CD4-positive, alpha-beta T cell (primary cell): ENCODE results near the gene LRP1B. TPM values are rescaled to one million over a fixed set of nuclear protein-coding genes. Genes with fewer than 3 reads are reported as not detected.

Experiments used
- ATAC-seq: fragments of 200-7000 bp; cut with Tn5 transposase; one replicate; pipeline ENCODE4 v1.10.0; 2022; ENCODE audit warnings: mild to moderate bottlenecking; ENCODE audit not compliant: poor library complexity
- CTCF ChIA-PET: fragments of 350-600 bp; sonication (Branson Sonifier 250); formaldehyde crosslinking; loops from one replicate; lab custom pipeline; 2021; ENCODE audit warnings: antibody characterized with exemption, inconsistent platforms; lab: Charles Lee
- POLR2A ChIA-PET: fragments of 350-600 bp; sonication (Branson Sonifier 250); formaldehyde crosslinking; loops from one replicate; lab custom pipeline; 2021; ENCODE audit warnings: antibody characterized with exemption, inconsistent platforms; lab: Charles Lee
- DNase-seq, 14 experiments: peaks; one replicate each; pipeline ENCODE4 v3.0.0-alpha.2; 2013 to 2020; ENCODE audit warnings: mixed read lengths in 2 of 14
- H3K27ac ChIP-seq, 2 donors: one replicate each; pipeline versions ENCODE4 v1.5.1 to v1.7.0; 2013; ENCODE audit warnings: low read length in 2 of 2, low read depth in 1 of 2, mild to moderate bottlenecking in 1 of 2
- H3K27me3 ChIP-seq, 2 experiments: 1 replicate in 1 of 2; 2 replicates in 1 of 2; pipeline versions ENCODE4 v1.6.1 to v1.7.0; 2013; ENCODE audit warnings: low read length in 2 of 2, control low read depth in 1 of 2, mild to moderate bottlenecking in 1 of 2, moderate library complexity in 1 of 2; ENCODE audit not compliant: insufficient read depth in 2 of 2, control insufficient read depth in 1 of 2
- H3K36me3 ChIP-seq: one replicate; pipeline ENCODE4 v1.6.1; 2013; ENCODE audit warnings: low read length, control low read depth; ENCODE audit not compliant: insufficient read depth
- H3K4me1 ChIP-seq: one replicate; pipeline ENCODE4 v1.6.1; 2013; ENCODE audit warnings: low read length, control low read depth; ENCODE audit not compliant: insufficient read depth
- H3K4me3 ChIP-seq: one replicate; pipeline ENCODE4 v1.5.1; 2013; ENCODE audit warnings: mild to moderate bottlenecking, low read length, moderate library complexity
- H3K9me3 ChIP-seq, 2 experiments: 1 replicate in 1 of 2; 2 replicates in 1 of 2; pipeline versions ENCODE4 v1.6.1 to v1.7.0; 2013; ENCODE audit warnings: low read length in 2 of 2, mild to moderate bottlenecking in 2 of 2, control low read depth in 1 of 2, moderate library complexity in 1 of 2; ENCODE audit not compliant: control insufficient read depth in 1 of 2, insufficient read depth in 1 of 2
- H3K27ac Mint-ChIP-seq: one replicate; pipeline ENCODE4 v1.8.0; 2020; ENCODE audit warnings: mixed read lengths
- H3K27me3 Mint-ChIP-seq: one replicate; pipeline ENCODE4 v1.8.0; 2021; ENCODE audit warnings: mixed read lengths
- H3K36me3 Mint-ChIP-seq: one replicate; pipeline ENCODE4 v1.8.0; 2021; ENCODE audit warnings: low read depth, mixed read lengths
- H3K4me1 Mint-ChIP-seq: one replicate; pipeline ENCODE4 v1.8.0; 2021; ENCODE audit warnings: low read depth, mixed read lengths
- H3K4me3 Mint-ChIP-seq: one replicate; pipeline ENCODE4 v1.8.0; 2020; ENCODE audit warnings: mild to moderate bottlenecking, mixed read lengths
- H3K9me3 Mint-ChIP-seq: one replicate; pipeline ENCODE4 v1.8.0; 2020; ENCODE audit warnings: mixed read lengths
- intact Hi-C, 2 experiments: fragments of 100-400 bp; cut with DNase I in 1 of 2; cut with micrococcal nuclease in 1 of 2; formaldehyde crosslinking; loops; one replicate each; pipeline versions ENCODE4 v1.15.1 to v1.9.0; 2023 to 2025; cut with DNase I, micrococcal nuclease
- total RNA-seq, 174 experiments: library from RNA in 2 of 174; stranded (reverse) in 2 of 174; gene quantifications; one replicate each; pipeline ENCODE4 v1.2.3 and lab custom pipeline; 2021 to 2026
- TF ChIP-seq, protein P1 (sequence below): fragments of 200-600 bp; IDR thresholded peaks from one replicate; pipeline ENCODE4 v1.8.0; 2022; ENCODE audit warnings: antibody characterized with exemption, mild to moderate bottlenecking

Gene LRP1B
- total RNA-seq, 2 experiments from 2014 or later = not detected

GRCh38 chr2:141065042-141065441 lies 1065.8 kb downstream of the LRP1B start:
- Mint-ChIP-seq H3K36me3 (no peaks in the 10 kb centered on the region), H3K27me3 (no peaks in the 10 kb centered on the region), H3K4me3 (no peak overlapping the region), H3K27ac (no peak overlapping the region), H3K9me3 (peaks cover 7% of the 10 kb centered on the region), H3K4me1 (no peaks in the 10 kb centered on the region)
- Histone ChIP-seq H3K9me3 (no peaks in the 10 kb centered on the region), H3K4me1 (no peaks in the 10 kb centered on the region), H3K27ac (no peak overlapping the region), H3K36me3 (no peaks in the 10 kb centered on the region), H3K4me3 (no peak overlapping the region), H3K27me3 (no peaks in the 10 kb centered on the region)
- no peak for ATAC-seq
- DNase-seq = no peak
- ChIA-PET POLR2A (no interaction called here), CTCF (no interaction called here)
- TF ChIP-seq, protein P1, sequence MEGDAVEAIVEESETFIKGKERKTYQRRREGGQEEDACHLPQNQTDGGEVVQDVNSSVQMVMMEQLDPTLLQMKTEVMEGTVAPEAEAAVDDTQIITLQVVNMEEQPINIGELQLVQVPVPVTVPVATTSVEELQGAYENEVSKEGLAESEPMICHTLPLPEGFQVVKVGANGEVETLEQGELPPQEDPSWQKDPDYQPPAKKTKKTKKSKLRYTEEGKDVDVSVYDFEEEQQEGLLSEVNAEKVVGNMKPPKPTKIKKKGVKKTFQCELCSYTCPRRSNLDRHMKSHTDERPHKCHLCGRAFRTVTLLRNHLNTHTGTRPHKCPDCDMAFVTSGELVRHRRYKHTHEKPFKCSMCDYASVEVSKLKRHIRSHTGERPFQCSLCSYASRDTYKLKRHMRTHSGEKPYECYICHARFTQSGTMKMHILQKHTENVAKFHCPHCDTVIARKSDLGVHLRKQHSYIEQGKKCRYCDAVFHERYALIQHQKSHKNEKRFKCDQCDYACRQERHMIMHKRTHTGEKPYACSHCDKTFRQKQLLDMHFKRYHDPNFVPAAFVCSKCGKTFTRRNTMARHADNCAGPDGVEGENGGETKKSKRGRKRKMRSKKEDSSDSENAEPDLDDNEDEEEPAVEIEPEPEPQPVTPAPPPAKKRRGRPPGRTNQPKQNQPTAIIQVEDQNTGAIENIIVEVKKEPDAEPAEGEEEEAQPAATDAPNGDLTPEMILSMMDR = no peak
- intact Hi-C loops = no loop called here

DNA sequence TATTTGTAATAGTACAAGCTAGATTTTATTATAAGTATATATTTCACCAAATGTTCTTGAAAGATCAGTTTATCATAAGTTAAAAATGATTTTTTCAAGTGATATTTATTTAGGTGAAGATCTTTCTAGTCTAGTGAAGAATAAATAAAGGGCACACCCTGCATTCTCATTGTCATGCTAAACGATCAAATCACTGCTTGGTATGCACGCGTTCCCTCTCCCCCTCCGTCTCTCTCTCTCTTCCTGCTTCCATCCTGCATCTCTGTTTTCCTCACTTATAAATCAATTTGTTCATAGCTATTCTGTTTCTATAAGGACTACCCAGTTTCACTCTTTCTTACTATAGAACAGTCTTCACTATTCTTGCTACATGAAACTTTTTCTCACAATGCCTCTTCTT lies 1067.4 kb downstream of the LRP1B start:
- Histone ChIP-seq H3K36me3 (no peaks in the 10 kb centered on the region), H3K4me3 (no peak overlapping the region), H3K27ac (no peak overlapping the region), H3K9me3 (no peaks in the 10 kb centered on the region), H3K27me3 (no peaks in the 10 kb centered on the region), H3K4me1 (no peaks in the 10 kb centered on the region)
- POLR2A ChIA-PET = no interaction called here
- TF ChIP-seq, protein P1 = no peak
- DNase-seq (no peak), ATAC-seq (no peak)
- Mint-ChIP-seq H3K27me3 (no peaks in the 10 kb centered on the region), H3K27ac (no peak overlapping the region), H3K9me3 (peaks cover 4% of the 10 kb centered on the region), H3K4me1 (no peaks in the 10 kb centered on the region), H3K4me3 (no peak overlapping the region), H3K36me3 (no peaks in the 10 kb centered on the region)
- intact Hi-C loops = no loop called here
- CTCF ChIA-PET = no interaction called here

- intact Hi-C loops = no loop called here
- ChIA-PET CTCF (no interaction called here), POLR2A (no interaction called here)
- Histone ChIP-seq H3K4me3 (no peak overlapping the region), H3K27me3 (no peaks in the 10 kb centered on the region), H3K27ac (no peak overlapping the region), H3K4me1 (no peaks in the 10 kb centered on the region), H3K36me3 (no peaks in the 10 kb centered on the region), H3K9me3 (no peaks in the 10 kb centered on the region)
- no peaks in the 10 kb centered on the region for H3K36me3 Mint-ChIP-seq
- no peak overlapping the region for H3K27ac Mint-ChIP-seq
- ATAC-seq (no peak), DNase-seq (no peak)
- no peak overlapping the region for H3K4me3 Mint-ChIP-seq
- TF ChIP-seq, protein P1 = no peak
- H3K4me1 Mint-ChIP-seq = no peaks in the 10 kb centered on the region
- H3K27me3 Mint-ChIP-seq = no peaks in the 10 kb centered on the region
- peaks cover 4% of the 10 kb centered on the region for H3K9me3 Mint-ChIP-seq
These were observed 1068.4 kb downstream of the LRP1B start for GRCh38 chr2:141062443-141062842.
